Liver (tissue), 9 donors: Measurements from ENCODE around the gene TSEN2. TPM values are rescaled to one million over a fixed set of nuclear protein-coding genes. Genes with fewer than 3 reads are reported as not detected.

Experiments used
- DNase-seq: peaks from one replicate; pipeline ENCODE4 v3.0.0-alpha.2; 2017; ENCODE audit warnings: low spot score
- H3K27ac ChIP-seq, 2 donors: one replicate each; pipeline ENCODE4 v1.7.0; 2013; ENCODE audit warnings: inconsistent platforms in 2 of 2, low read length in 2 of 2, control low read depth in 1 of 2, low read depth in 1 of 2, mild to moderate bottlenecking in 1 of 2
- H3K27me3 ChIP-seq, 4 donors: one replicate each; pipeline versions ENCODE4 v1.6.1 to v1.7.0; 2013; ENCODE audit warnings: low read length in 3 of 4, inconsistent platforms in 1 of 4, mild to moderate bottlenecking in 1 of 4, moderate library complexity in 1 of 4; ENCODE audit not compliant: control insufficient read depth in 4 of 4, insufficient read depth in 4 of 4
- H3K36me3 ChIP-seq, 4 donors: one replicate each; pipeline versions ENCODE4 v1.6.1 to v1.7.0; 2013; ENCODE audit warnings: low read length in 3 of 4, mild to moderate bottlenecking in 3 of 4, low read depth in 1 of 4, moderate library complexity in 1 of 4; ENCODE audit not compliant: control insufficient read depth in 4 of 4, insufficient read depth in 3 of 4
- H3K4me1 ChIP-seq, 4 donors: one replicate each; pipeline versions ENCODE4 v1.6.1 to v1.7.0; 2013; ENCODE audit warnings: low read length in 3 of 4, mild to moderate bottlenecking in 3 of 4, moderate library complexity in 1 of 4; ENCODE audit not compliant: control insufficient read depth in 4 of 4, insufficient read depth in 4 of 4
- H3K4me3 ChIP-seq, 3 donors: one replicate each; pipeline versions ENCODE4 v1.6.1 to v1.7.0; 2013; ENCODE audit warnings: low read length in 3 of 3, control low read depth in 1 of 3, low read depth in 1 of 3, mild to moderate bottlenecking in 1 of 3
- H3K9ac ChIP-seq, 2 donors: one replicate each; pipeline ENCODE4 v1.7.0; 2013; ENCODE audit warnings: low read length in 2 of 2, mild to moderate bottlenecking in 2 of 2, moderate library complexity in 2 of 2, control low read depth in 1 of 2, low read depth in 1 of 2
- H3K9me3 ChIP-seq, 4 donors: one replicate each; pipeline versions ENCODE4 v1.6.1 to v1.7.0; 2013; ENCODE audit warnings: low read length in 3 of 4; ENCODE audit not compliant: control insufficient read depth in 4 of 4
- EGR1 ChIP-seq, 2 donors: IDR thresholded peaks; 2 replicates each; pipeline ENCODE4 v1.6.1; 2016 to 2018; ENCODE audit warnings: antibody characterized with exemption in 2 of 2, low read depth in 2 of 2
- FOXA1 ChIP-seq: IDR thresholded peaks from 2 replicates; pipeline ENCODE4 v1.6.1; 2016; ENCODE audit warnings: antibody characterized with exemption
- FOXA2 ChIP-seq: IDR thresholded peaks from 2 replicates; pipeline ENCODE4 v1.6.1; 2016; ENCODE audit warnings: antibody characterized with exemption
- GABPA ChIP-seq, 2 donors: IDR thresholded peaks in 1 of 2; conservative IDR thresholded peaks in 1 of 2; 2 replicates each; pipeline ENCODE4 v1.6.1; 2016; ENCODE audit warnings: antibody characterized with exemption in 2 of 2, mild to moderate bottlenecking in 1 of 2, moderate library complexity in 1 of 2
- HNF4A ChIP-seq, 2 donors: conservative IDR thresholded peaks; 2 replicates each; pipeline ENCODE4 v1.6.1; 2016; ENCODE audit warnings: antibody characterized with exemption in 2 of 2, mild to moderate bottlenecking in 2 of 2
- HNF4G ChIP-seq: IDR thresholded peaks from 2 replicates; pipeline ENCODE4 v1.6.1; 2016; ENCODE audit warnings: antibody characterized with exemption
- JUND ChIP-seq, 2 donors: IDR thresholded peaks; 2 replicates each; pipeline ENCODE4 v1.6.1; 2016; ENCODE audit warnings: antibody characterized with exemption in 2 of 2
- NR2F2 ChIP-seq: IDR thresholded peaks from 2 replicates; pipeline ENCODE4 v1.6.1; 2016; ENCODE audit warnings: antibody characterized with exemption
- RAD21 ChIP-seq, 2 donors: IDR thresholded peaks; 2 replicates each; pipeline ENCODE4 v1.6.1; 2016; ENCODE audit warnings: antibody characterized with exemption in 2 of 2, mild to moderate bottlenecking in 2 of 2
- RXRA ChIP-seq, 2 donors: IDR thresholded peaks; 2 replicates each; pipeline ENCODE4 v1.6.1; 2017 to 2018; ENCODE audit warnings: antibody characterized with exemption in 2 of 2, mild to moderate bottlenecking in 1 of 2
- SP1 ChIP-seq: IDR thresholded peaks from 2 replicates; pipeline ENCODE4 v1.6.1; 2018; ENCODE audit warnings: antibody characterized with exemption, mild to moderate bottlenecking
- TAF1 ChIP-seq: conservative IDR thresholded peaks from 2 replicates; pipeline ENCODE4 v1.6.1; 2016; ENCODE audit warnings: antibody characterized with exemption, mild to moderate bottlenecking
- whole genome bisulfite sequencing: extraction: QIAGEN DNeasy Blood & Tissue Kit; methylation state at CpG from one replicate; pipeline ENCODE4 v1.1.7; 2013; 5-methylcytosine and 5-hydroxymethylcytosine counted together
- polyA plus RNA-seq, 2 donors: library from polyadenylated mRNA; stranded (reverse) in 1 of 2; unstranded in 1 of 2; fragments of 200-250 nt in 1 of 2; fragments of >200 nt in 1 of 2; fragmentation: Nextera tagmentation in 1 of 2; extraction: Ambion mirVana in 1 of 2; gene quantifications; one replicate each; pipeline versions ENCODE4 v1.2.1 to v1.2.3, GENCODE V29; 2013 to 2015
- total RNA-seq, 2 donors: library from RNA; depleted of rRNA; stranded (reverse); fragments of >200 nt; gene quantifications; one replicate each; pipeline ENCODE4 v1.2.3, GENCODE V29; 2014
- TF ChIP-seq, protein P1 (sequence below): IDR thresholded peaks from 2 replicates; pipeline ENCODE4 v1.6.1; 2016; ENCODE audit warnings: antibody characterized with exemption
- TF ChIP-seq, protein P2 (sequence below): fragments of 150-350 bp; IDR thresholded peaks from 2 replicates; pipeline ENCODE4 v1.5.1; 2017; ENCODE audit warnings: improper control_type of control experiment, low read depth, low read length; ENCODE audit not compliant: missing input control
- TF ChIP-seq, protein P3 (sequence below): IDR thresholded peaks from 2 replicates; pipeline ENCODE4 v1.6.1; 2016; ENCODE audit warnings: antibody characterized with exemption
- TF ChIP-seq, protein P4 (sequence below): IDR thresholded peaks from 2 replicates; pipeline ENCODE4 v1.6.1; 2016; ENCODE audit warnings: antibody characterized with exemption, mild to moderate bottlenecking
- donor health status: healthy.
- donor health status: healthy.
- donor health status: healthy.
- donor health status: healthy.
- donor health status: healthy.

TSEN2 gene
- total and polyA plus RNA-seq, 4 donors: 4.1 to 14.1 (median 6.9) TPM

DNA sequence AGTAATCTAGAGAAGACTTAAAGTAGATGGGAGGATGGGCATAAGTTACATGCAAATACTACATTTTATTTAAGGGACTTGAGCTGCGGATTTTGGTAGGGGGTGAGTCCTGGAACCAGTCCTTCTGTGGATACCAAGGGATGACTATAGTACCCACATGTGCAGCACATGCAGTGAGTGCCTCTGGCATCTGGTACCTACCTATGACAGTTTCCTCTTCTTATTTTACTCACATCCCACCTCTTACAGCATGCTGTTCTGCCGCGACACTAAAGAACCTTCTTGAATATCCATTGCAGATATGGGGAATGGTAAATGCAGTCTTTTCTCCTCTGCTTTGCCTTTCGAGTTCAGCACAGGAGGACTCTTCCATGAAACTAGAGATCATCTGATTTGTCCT is 1.7 kb downstream of the TSEN2 start:
- Histone ChIP-seq H3K27ac (no peak overlapping the region), H3K9ac (no peak overlapping the region), H3K4me1 (peaks cover 0 to 21% (median 16%) of the 10 kb centered on the region in 4 donors), H3K4me3 (no peak overlapping the region), H3K27me3 (no peaks in the 10 kb centered on the region), H3K36me3 (peaks cover 0 to 2% (median 1%) of the 10 kb centered on the region in 4 donors), H3K9me3 (no peaks in the 10 kb centered on the region)
- 99% methylated on average over 4 of the region's 4 CpGs for WGBS
- TF ChIP-seq EGR1 (IDR thresholded peaks at IDR 0.05; ENCODE audit: low read depth in 2 of 2) (no peak), RXRA (IDR thresholded peaks at IDR 0.05) (no peak), JUND (IDR thresholded peaks at IDR 0.05) (no peak), SP1 (no peak), FOXA1 (no peak), TAF1 (no peak)
- TF ChIP-seq, protein P1, sequence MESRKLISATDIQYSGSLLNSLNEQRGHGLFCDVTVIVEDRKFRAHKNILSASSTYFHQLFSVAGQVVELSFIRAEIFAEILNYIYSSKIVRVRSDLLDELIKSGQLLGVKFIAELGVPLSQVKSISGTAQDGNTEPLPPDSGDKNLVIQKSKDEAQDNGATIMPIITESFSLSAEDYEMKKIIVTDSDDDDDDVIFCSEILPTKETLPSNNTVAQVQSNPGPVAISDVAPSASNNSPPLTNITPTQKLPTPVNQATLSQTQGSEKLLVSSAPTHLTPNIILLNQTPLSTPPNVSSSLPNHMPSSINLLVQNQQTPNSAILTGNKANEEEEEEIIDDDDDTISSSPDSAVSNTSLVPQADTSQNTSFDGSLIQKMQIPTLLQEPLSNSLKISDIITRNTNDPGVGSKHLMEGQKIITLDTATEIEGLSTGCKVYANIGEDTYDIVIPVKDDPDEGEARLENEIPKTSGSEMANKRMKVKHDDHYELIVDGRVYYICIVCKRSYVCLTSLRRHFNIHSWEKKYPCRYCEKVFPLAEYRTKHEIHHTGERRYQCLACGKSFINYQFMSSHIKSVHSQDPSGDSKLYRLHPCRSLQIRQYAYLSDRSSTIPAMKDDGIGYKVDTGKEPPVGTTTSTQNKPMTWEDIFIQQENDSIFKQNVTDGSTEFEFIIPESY: no peak
- TF ChIP-seq, protein P2, sequence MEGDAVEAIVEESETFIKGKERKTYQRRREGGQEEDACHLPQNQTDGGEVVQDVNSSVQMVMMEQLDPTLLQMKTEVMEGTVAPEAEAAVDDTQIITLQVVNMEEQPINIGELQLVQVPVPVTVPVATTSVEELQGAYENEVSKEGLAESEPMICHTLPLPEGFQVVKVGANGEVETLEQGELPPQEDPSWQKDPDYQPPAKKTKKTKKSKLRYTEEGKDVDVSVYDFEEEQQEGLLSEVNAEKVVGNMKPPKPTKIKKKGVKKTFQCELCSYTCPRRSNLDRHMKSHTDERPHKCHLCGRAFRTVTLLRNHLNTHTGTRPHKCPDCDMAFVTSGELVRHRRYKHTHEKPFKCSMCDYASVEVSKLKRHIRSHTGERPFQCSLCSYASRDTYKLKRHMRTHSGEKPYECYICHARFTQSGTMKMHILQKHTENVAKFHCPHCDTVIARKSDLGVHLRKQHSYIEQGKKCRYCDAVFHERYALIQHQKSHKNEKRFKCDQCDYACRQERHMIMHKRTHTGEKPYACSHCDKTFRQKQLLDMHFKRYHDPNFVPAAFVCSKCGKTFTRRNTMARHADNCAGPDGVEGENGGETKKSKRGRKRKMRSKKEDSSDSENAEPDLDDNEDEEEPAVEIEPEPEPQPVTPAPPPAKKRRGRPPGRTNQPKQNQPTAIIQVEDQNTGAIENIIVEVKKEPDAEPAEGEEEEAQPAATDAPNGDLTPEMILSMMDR: no peak
- DNase-seq: no peak

DNA sequence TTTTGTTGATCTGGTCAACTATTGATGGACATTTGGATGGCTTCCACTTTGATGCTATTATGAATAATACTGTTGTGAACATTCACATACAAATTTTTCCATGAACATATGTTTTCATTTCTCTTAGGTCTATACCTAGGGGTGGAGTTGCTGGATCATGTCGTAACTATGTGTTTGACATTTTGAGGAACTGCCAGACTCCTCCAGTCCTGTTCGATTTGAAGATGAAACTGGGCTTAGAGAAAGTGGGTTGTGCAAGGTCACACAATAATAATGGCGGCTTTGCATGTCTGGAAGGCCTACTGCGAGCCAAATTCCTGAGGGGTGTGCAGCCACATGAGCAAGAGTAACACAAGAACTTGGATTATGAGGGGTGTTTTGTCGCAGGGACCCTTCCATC is 2.6 kb downstream of the TSEN2 start:
- no peak overlapping the region for H3K9ac ChIP-seq
- TF ChIP-seq RAD21 (IDR thresholded peaks at IDR 0.05): no peak
- TF ChIP-seq, protein P3, sequence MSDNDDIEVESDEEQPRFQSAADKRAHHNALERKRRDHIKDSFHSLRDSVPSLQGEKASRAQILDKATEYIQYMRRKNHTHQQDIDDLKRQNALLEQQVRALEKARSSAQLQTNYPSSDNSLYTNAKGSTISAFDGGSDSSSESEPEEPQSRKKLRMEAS: no peak
- TF ChIP-seq HNF4G: no peak
- TF ChIP-seq HNF4A (conservative IDR thresholded peaks at IDR 0.05): no peak
- no peak for TF ChIP-seq JUND (IDR thresholded peaks at IDR 0.05)
- no peak for TF ChIP-seq FOXA2
- TF ChIP-seq TAF1: no peak

DNA sequence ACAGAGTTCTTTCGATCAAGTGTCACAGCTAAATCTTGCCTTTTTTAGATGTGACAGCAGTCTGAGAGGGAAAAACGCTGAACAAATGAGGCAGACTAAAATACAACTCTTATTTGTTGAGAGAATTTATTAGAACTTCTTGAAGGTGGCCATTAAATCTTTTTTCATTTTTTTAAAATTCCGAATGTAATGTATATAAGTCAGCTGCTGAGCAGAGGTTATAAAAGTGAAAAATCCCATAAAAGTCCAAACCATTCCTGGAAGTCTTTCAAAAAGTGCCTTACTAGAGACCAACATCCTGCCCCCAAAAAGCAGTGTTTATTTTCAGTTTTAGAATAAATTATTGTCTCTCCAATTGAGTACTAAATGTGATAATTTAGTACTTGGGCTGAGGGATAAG is 3.1 kb downstream of the TSEN2 start:
- H3K36me3 ChIP-seq: peaks cover 0 to 6% (median 3%) of the 10 kb centered on the region in 4 donors
- H3K9me3 ChIP-seq: no peaks in the 10 kb centered on the region
- H3K4me1 ChIP-seq: peaks cover 0 to 21% (median 16%) of the 10 kb centered on the region in 4 donors
- WGBS: 95% methylated on average over 3 of the region's 3 CpGs
- no peak overlapping the region for H3K27ac ChIP-seq
- H3K4me3 ChIP-seq: no peak overlapping the region
- no peak for DNase-seq
- no peak overlapping the region for H3K9ac ChIP-seq
- no peaks in the 10 kb centered on the region for H3K27me3 ChIP-seq
- TF ChIP-seq FOXA2 (no peak), JUND (IDR thresholded peaks at IDR 0.05) (no peak), GABPA (IDR thresholded peaks at IDR 0.05 in 1 of 2, conservative IDR thresholded peaks at IDR 0.05 in 1 of 2) (no peak), NR2F2 (no peak), EGR1 (IDR thresholded peaks at IDR 0.05; ENCODE audit: low read depth in 2 of 2) (no peak), SP1 (no peak)
- TF ChIP-seq, protein P4, sequence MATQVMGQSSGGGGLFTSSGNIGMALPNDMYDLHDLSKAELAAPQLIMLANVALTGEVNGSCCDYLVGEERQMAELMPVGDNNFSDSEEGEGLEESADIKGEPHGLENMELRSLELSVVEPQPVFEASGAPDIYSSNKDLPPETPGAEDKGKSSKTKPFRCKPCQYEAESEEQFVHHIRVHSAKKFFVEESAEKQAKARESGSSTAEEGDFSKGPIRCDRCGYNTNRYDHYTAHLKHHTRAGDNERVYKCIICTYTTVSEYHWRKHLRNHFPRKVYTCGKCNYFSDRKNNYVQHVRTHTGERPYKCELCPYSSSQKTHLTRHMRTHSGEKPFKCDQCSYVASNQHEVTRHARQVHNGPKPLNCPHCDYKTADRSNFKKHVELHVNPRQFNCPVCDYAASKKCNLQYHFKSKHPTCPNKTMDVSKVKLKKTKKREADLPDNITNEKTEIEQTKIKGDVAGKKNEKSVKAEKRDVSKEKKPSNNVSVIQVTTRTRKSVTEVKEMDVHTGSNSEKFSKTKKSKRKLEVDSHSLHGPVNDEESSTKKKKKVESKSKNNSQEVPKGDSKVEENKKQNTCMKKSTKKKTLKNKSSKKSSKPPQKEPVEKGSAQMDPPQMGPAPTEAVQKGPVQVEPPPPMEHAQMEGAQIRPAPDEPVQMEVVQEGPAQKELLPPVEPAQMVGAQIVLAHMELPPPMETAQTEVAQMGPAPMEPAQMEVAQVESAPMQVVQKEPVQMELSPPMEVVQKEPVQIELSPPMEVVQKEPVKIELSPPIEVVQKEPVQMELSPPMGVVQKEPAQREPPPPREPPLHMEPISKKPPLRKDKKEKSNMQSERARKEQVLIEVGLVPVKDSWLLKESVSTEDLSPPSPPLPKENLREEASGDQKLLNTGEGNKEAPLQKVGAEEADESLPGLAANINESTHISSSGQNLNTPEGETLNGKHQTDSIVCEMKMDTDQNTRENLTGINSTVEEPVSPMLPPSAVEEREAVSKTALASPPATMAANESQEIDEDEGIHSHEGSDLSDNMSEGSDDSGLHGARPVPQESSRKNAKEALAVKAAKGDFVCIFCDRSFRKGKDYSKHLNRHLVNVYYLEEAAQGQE: no peak
- TF ChIP-seq, protein P1: no peak
- TF ChIP-seq, protein P2: no peak

More for the DNA sequence above, 2.6 kb downstream of the TSEN2 start:
- Histone ChIP-seq H3K4me3 (no peak overlapping the region), H3K27ac (no peak overlapping the region), H3K27me3 (no peaks in the 10 kb centered on the region), H3K36me3 (peaks cover 0 to 6% (median 1%) of the 10 kb centered on the region in 4 donors), H3K9me3 (no peaks in the 10 kb centered on the region), H3K4me1 (peaks cover 0 to 21% (median 16%) of the 10 kb centered on the region in 4 donors)
- 82% methylated on average over 5 of the region's 5 CpGs for WGBS
- DNase-seq: no peak
